ENCODE data around the gene GLYATL1. TPM values are rescaled to one million over a fixed set of nuclear protein-coding genes. Genes with fewer than 3 reads are reported as not detected.

GLYATL1 gene
- total and polyA plus RNA-seq, 10 of the 15 experiments (the other 5 are each of a cell fraction or from before 2014, with no cell fraction given), result not detected

GRCh38 chr11:58916637-58917036 is 22.7 kb upstream of the GLYATL1 start:
- Histone ChIP-seq H4K20me1 (ENCODE audit: control insufficient read depth, insufficient read depth) (no peaks in the 10 kb centered on the region), H3K27me3 (replicated peaks in 1 of 2; ENCODE audit: control insufficient read depth in 2 of 2, insufficient read depth in 2 of 2, low read length in 1 of 2) (no peaks in the 10 kb centered on the region), H3K4me1 (ENCODE audit: control insufficient read depth, insufficient read depth, low read length) (no peaks in the 10 kb centered on the region), H3K4me2 (ENCODE audit: control insufficient read depth, insufficient read depth) (no peak overlapping the region), H3K36me3 (ENCODE audit: control insufficient read depth in 2 of 2, insufficient read depth in 2 of 2, low read length in 1 of 2) (no peaks in the 10 kb centered on the region), H2AFZ (ENCODE audit: control insufficient read depth, low read depth, low read length) (no peak overlapping the region), H3K27ac (ENCODE audit: control insufficient read depth, insufficient read depth) (no peak overlapping the region), H3K9me3 (replicated peaks; ENCODE audit: control insufficient read depth, insufficient read depth, low read length) (peaks cover 4% of the 10 kb centered on the region; the same call in 2 of the 3 replicates), H3K79me2 (ENCODE audit: control insufficient read depth, insufficient read depth, low read length) (no peaks in the 10 kb centered on the region), H3K9ac (ENCODE audit: control insufficient read depth, insufficient read depth, low read length) (no peak overlapping the region), H3K4me3 (no peak overlapping the region)
- 0% methylated on average over 2 of the region's 2 CpGs for WGBS (ENCODE audit: insufficient coverage, insufficient replicate concordance, low lambda C conversion rate, missing lambda C conversion rate)
- no TSS peak for BruUV-seq (replicated peaks)
- TF ChIP-seq CBX5 (IDR thresholded peaks at IDR 0.05; ENCODE audit: low read depth), result no peak
- TF ChIP-seq TBL1XR1 (IDR thresholded peaks at IDR 0.05; ENCODE audit: low read depth, low read length), result no peak
- no peak for TF ChIP-seq CHD4 (IDR thresholded peaks at IDR 0.05)
- no peak for TF ChIP-seq RB1 (IDR thresholded peaks at IDR 0.05; ENCODE audit: borderline replicate concordance)
- TF ChIP-seq, protein P1, sequence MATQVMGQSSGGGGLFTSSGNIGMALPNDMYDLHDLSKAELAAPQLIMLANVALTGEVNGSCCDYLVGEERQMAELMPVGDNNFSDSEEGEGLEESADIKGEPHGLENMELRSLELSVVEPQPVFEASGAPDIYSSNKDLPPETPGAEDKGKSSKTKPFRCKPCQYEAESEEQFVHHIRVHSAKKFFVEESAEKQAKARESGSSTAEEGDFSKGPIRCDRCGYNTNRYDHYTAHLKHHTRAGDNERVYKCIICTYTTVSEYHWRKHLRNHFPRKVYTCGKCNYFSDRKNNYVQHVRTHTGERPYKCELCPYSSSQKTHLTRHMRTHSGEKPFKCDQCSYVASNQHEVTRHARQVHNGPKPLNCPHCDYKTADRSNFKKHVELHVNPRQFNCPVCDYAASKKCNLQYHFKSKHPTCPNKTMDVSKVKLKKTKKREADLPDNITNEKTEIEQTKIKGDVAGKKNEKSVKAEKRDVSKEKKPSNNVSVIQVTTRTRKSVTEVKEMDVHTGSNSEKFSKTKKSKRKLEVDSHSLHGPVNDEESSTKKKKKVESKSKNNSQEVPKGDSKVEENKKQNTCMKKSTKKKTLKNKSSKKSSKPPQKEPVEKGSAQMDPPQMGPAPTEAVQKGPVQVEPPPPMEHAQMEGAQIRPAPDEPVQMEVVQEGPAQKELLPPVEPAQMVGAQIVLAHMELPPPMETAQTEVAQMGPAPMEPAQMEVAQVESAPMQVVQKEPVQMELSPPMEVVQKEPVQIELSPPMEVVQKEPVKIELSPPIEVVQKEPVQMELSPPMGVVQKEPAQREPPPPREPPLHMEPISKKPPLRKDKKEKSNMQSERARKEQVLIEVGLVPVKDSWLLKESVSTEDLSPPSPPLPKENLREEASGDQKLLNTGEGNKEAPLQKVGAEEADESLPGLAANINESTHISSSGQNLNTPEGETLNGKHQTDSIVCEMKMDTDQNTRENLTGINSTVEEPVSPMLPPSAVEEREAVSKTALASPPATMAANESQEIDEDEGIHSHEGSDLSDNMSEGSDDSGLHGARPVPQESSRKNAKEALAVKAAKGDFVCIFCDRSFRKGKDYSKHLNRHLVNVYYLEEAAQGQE (IDR thresholded peaks at IDR 0.05; ENCODE audit: low read depth, low read length), result no peak
- ATAC-seq (no peak), FAIRE-seq (no peak), DNase-seq (ENCODE audit: low read depth, low spot score) (no peak)
- intact Hi-C loops (cut with micrococcal nuclease; ENCODE audit: unreplicated experiment) (no loop called here), in situ Hi-C loops (cut with MboI) (no loop called here)
- ChIA-PET RAD21 (ENCODE audit: unreplicated experiment) (no interaction called here), CTCF (no interaction called here), POLR2A (no interaction called here), SMC1A (ENCODE audit: uncharacterized antibody, unreplicated experiment) (no interaction called here)
